PC-3 (cell line): Measurements from ENCODE around the gene DLG4.

Experiments used
- CTCF ChIP-seq: fragments of 300-600 bp; sonication (generic); conservative IDR thresholded peaks from 2 replicates; pipeline ENCODE4 v1.5.1; 2017; ENCODE audit warnings: antibody characterized with exemption, low read depth, mild to moderate bottlenecking, low read length
- EZH2 ChIP-seq: fragments of 300-600 bp; sonication (generic); IDR thresholded peaks from one replicate; pipeline ENCODE4 v1.6.1; 2017; ENCODE audit warnings: antibody characterized with exemption, mild to moderate bottlenecking, low read length; ENCODE audit not compliant: unreplicated experiment
- EZH2phosphoT487 ChIP-seq: fragments of 300-600 bp; sonication (generic); IDR thresholded peaks from 2 replicates; pipeline ENCODE4 v1.6.1; 2018; ENCODE audit warnings: mild to moderate bottlenecking, antibody characterized with exemption, low read length, borderline replicate concordance

GRCh38 chr17:7232114-7232513 lies 12.5 kb upstream of the DLG4 start:
- TF ChIP-seq CTCF (no peak), EZH2 (no peak), EZH2phosphoT487 (no peak)
